HG03045 (cell line): ENCODE measurements around the gene ADIPOQ.
"Not testable (repeated sequence)": the region's sequence is repeated elsewhere in the genome, so short reads cannot be mapped to it uniquely, and the experiment has no call there.

Source experiments
- ATAC-seq: cut with Tn5 transposase; IDR thresholded peaks from one replicate; pipeline ENCODE4 v1.9.1; 2021; ENCODE audit warnings: mild to moderate bottlenecking, moderate library complexity; ENCODE audit not compliant: unreplicated experiment

Gene ADIPOQ

DNA sequence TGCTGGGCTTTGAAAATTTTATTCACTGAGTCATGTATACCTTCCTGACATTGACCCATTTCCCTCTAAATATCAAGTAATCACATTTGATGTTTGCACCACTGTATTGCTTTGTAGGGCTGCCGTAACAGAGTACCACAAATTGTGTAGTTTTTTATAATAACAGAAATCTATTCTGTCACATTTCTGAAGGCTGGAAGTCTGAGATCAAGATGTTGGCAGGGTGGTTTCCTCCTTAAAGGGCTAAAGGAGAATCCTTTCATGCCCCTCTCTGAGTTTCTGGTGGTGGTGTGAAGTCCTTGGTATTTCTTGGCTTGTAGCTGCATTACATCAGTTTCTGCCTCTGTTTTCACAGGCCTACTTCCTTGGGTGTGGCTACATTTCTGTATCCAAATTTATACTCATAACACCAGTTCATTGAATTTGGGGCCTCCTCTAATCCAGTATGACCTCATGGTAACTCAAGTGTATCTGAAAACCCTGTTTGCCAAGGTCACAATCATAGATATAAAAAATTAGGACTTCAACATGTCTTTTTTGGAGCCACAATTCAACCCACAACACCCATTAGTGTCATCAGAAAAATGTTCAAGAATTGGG is 58.7 kb downstream of the ADIPOQ start:
- no peak for ATAC-seq

DNA sequence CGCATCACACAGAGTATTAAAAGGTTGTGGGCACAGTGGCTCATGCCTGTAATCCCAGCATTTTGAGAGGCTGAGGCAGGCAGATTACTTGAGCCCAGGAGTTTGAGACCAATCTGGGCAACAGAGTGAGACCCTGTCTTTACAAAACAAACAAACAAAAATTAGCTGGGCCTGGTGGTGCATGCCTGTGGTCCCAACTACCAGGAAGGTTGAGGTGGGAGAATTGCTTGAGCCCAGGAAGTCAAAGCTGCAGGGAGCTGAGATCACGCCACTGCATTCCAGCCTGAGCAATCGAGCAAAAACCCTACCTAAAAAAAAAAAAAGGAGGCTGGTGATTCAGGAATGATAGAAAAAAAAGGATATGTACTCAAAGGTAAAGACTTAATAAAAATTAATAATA is 59.6 kb downstream of the ADIPOQ start:
- ATAC-seq = no peak

GRCh38 chr3:186902713-186903112 is 60.2 kb downstream of the ADIPOQ start:
- no peak for ATAC-seq

DNA sequence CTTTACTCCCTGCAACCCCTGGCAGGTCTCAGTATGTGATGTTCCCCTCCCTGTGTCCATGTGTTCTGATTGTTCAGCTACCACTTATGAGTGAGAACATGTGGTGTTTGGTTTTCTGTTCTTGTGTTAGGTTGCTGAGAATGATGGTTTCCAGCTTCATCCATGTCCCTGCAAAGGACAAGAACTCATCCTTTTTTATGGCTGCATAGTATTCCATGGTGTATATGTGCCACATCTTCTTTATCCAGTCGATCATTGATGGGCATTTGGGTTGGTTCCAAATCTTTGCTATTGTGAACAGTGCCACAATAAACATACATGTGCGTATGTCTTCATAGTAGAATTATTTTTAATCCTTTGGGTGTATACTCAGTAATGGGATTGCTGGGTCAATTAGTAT is 61.2 kb downstream of the ADIPOQ start:
- not testable (repeated sequence) for ATAC-seq

DNA sequence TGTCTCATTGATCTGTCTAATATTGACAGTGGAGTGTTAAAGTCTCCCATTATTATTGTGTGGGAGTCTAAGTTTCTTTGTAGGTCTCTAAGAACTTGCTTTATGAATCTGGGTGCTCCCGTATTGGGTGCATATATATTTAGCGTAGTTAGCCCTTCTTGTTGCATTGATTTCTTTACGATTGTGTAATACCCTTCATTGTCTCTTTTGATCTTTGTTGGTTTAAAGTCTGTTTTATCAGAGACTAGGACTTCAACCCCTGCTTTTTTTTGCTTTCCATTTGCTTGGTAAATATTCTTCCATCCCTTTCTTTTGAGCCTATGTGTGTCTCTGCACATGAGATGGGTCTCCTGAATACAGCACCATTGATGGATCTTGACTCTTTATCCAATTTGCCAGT is 64.6 kb downstream of the ADIPOQ start:
- ATAC-seq = not testable (repeated sequence)
